ENCODE data around the gene PBX4. TPM values are rescaled to one million over a fixed set of nuclear protein-coding genes. Genes with fewer than 3 reads are reported as not detected.

PBX4 gene
- total and polyA plus RNA-seq, 10 of the 15 experiments (the other 5 are each of a cell fraction or from before 2014, with no cell fraction given), result 0.18 to 17.3 (median 4.2) TPM

GRCh38 chr19:19600793-19601330, 17.6 kb downstream of the PBX4 start:
- DNase-seq (ENCODE audit: low read depth, low spot score) (peak; percentile 33), FAIRE-seq (no peak), ATAC-seq (no peak; the same call in 2 of the 3 replicates)
- 0 out of 2 replicates have a peak overlapping the region, but pooled peaks have one; percentile 5 for H3K4me2 ChIP-seq (ENCODE audit: control insufficient read depth, insufficient read depth)
- in situ Hi-C loops (cut with MboI) (no loop called here), intact Hi-C loops (cut with micrococcal nuclease; ENCODE audit: unreplicated experiment) (no loop called here)
- H3K4me3 ChIP-seq, result no peak overlapping the region
- H3K79me2 ChIP-seq (ENCODE audit: control insufficient read depth, insufficient read depth, low read length), result peaks cover 3% of the 10 kb centered on the region
- H4K20me1 ChIP-seq (ENCODE audit: control insufficient read depth, insufficient read depth), result no peaks in the 10 kb centered on the region
- BruUV-seq (replicated peaks), result no TSS peak
- H3K36me3 ChIP-seq (ENCODE audit: control insufficient read depth in 2 of 2, insufficient read depth in 2 of 2, low read length in 1 of 2), result no peaks in the 10 kb centered on the region
- POLR2A ChIA-PET, result interaction anchor here (0.6 to 4.2 kb wide), 5 partner anchors 10 to 28 kb away, joined by 3 to 23 read pairs (median 5); partner anchors contain the start of genes LPAR2 and PBX4
- H3K27me3 ChIP-seq (replicated peaks in 1 of 2; ENCODE audit: control insufficient read depth in 2 of 2, insufficient read depth in 2 of 2, low read length in 1 of 2), result no peaks in the 10 kb centered on the region
- peaks cover 57% of the 10 kb centered on the region for H3K4me1 ChIP-seq (ENCODE audit: control insufficient read depth, insufficient read depth, low read length)
- CTCF ChIA-PET, result interaction anchor here (0.7 kb wide), 2 partner anchors 48 to 129 kb away, joined by 3 read pairs; no protein-coding TSS in a partner anchor
- H2AFZ ChIP-seq (ENCODE audit: control insufficient read depth, low read depth, low read length), result no peak overlapping the region
- SMC1A ChIA-PET (ENCODE audit: uncharacterized antibody, unreplicated experiment), result interaction anchor here (1.1 to 3.3 kb wide), 3 partner anchors 9 to 12 kb away, joined by 3 to 28 read pairs (median 8); no protein-coding TSS in a partner anchor
- H3K9ac ChIP-seq (ENCODE audit: control insufficient read depth, insufficient read depth, low read length), result no peak overlapping the region
- WGBS (ENCODE audit: insufficient coverage, insufficient replicate concordance, low lambda C conversion rate, missing lambda C conversion rate), result 0% methylated on average over 1 of the region's 1 CpG
- peak overlapping the region; percentile 57 for H3K27ac ChIP-seq (ENCODE audit: control insufficient read depth, insufficient read depth)
- RAD21 ChIA-PET (ENCODE audit: unreplicated experiment), result interaction anchor here (2.9 kb wide), 1 partner anchor 9 kb away, joined by 14 read pairs; no protein-coding TSS in a partner anchor
- no peaks in the 10 kb centered on the region; the same call in 2 of the 3 replicates for H3K9me3 ChIP-seq (replicated peaks; ENCODE audit: control insufficient read depth, insufficient read depth, low read length)
- TF ChIP-seq BACH1 (IDR thresholded peaks at IDR 0.05; ENCODE audit: borderline replicate concordance) (no peak), TCF7 (IDR thresholded peaks at IDR 0.05; ENCODE audit: borderline replicate concordance) (no peak), CREM (IDR thresholded peaks at IDR 0.05; ENCODE audit: low read depth) (0 out of 2 replicates have a peak, but pooled peaks have one; percentile 14), USF1 (IDR thresholded peaks at IDR 0.05; ENCODE audit: borderline replicate concordance, extremely low read length, insufficient read depth, low read depth, low read length) (peak; percentile 27), DPF2 (IDR thresholded peaks at IDR 0.05) (peak; percentile 66; the same call in 1 of the 2 replicates), CHD1 (IDR thresholded peaks at IDR 0.05; ENCODE audit: low read depth, low read length) (no peak), RUNX3 (IDR thresholded peaks at IDR 0.05; ENCODE audit: low read length) (peak; percentile 30; the same call in 1 of the 2 replicates), ATF7 (IDR thresholded peaks at IDR 0.05; ENCODE audit: low read depth) (no peak), PAX8 (IDR thresholded peaks at IDR 0.05) (no peak), YY1 (IDR thresholded peaks at IDR 0.05; ENCODE audit: low read depth, low read length) (no peak), MEF2A (IDR thresholded peaks at IDR 0.05; ENCODE audit: insufficient read depth, low read depth, low read length) (no peak), RCOR1 (conservative IDR thresholded peaks at IDR 0.05; ENCODE audit: low read depth, low read length) (no peak), RAD51 (IDR thresholded peaks at IDR 0.05) (peak; percentile 65; the same call in 1 of the 2 replicates), CREB1 (IDR thresholded peaks at IDR 0.05; ENCODE audit: low read depth) (no peak), NRF1 (conservative IDR thresholded peaks at IDR 0.05; ENCODE audit: low read depth, low read length) (no peak), SREBF2 (IDR thresholded peaks at IDR 0.05; ENCODE audit: low read length) (no peak), MYC (IDR thresholded peaks at IDR 0.05; ENCODE audit: insufficient read depth, insufficient read length, insufficient replicate concordance, low read length, severe bottlenecking) (no peak), CBFB (IDR thresholded peaks at IDR 0.05; ENCODE audit: low read depth) (no peak), ZBTB40 (IDR thresholded peaks at IDR 0.05; ENCODE audit: borderline replicate concordance) (no peak)
